HG03565 (cell line): ENCODE measurements around the gene ABCA7.
"Not testable (repeated sequence)": the region's sequence is repeated elsewhere in the genome, so short reads cannot be mapped to it uniquely, and the experiment has no call there.

Experiments
- ATAC-seq: cut with Tn5 transposase; IDR thresholded peaks from one replicate; pipeline ENCODE4 v1.9.1; 2021; ENCODE audit warnings: mild to moderate bottlenecking, moderate library complexity; ENCODE audit not compliant: unreplicated experiment

Gene ABCA7

GRCh38 chr19:1104311-1105007, 64.6 kb downstream of the ABCA7 start:
- peak; percentile 28 for ATAC-seq

- no peak for ATAC-seq
Observed at GRCh38 chr19:1105008-1105872, 65.3 kb downstream of the ABCA7 start.

GRCh38 chr19:1105873-1106840, 66.2 kb downstream of the ABCA7 start:
- ATAC-seq, result no peak

GRCh38 chr19:1106841-1107660, 67.1 kb downstream of the ABCA7 start:
- ATAC-seq, result no peak

GRCh38 chr19:1107661-1108261, 67.9 kb downstream of the ABCA7 start:
- no peak for ATAC-seq

GRCh38 chr19:1108291-1109031, 68.6 kb downstream of the ABCA7 start:
- no peak for ATAC-seq

GRCh38 chr19:1109032-1109551, 69.2 kb downstream of the ABCA7 start:
- ATAC-seq, result no peak

GRCh38 chr19:1109697-1110671, 70.1 kb downstream of the ABCA7 start:
- no peak for ATAC-seq

GRCh38 chr19:1110809-1111640, 71.1 kb downstream of the ABCA7 start:
- ATAC-seq, result no peak

GRCh38 chr19:1111641-1112267, 71.8 kb downstream of the ABCA7 start:
- ATAC-seq, result no peak

GRCh38 chr19:1112268-1113029, 72.5 kb downstream of the ABCA7 start:
- ATAC-seq, result no peak

GRCh38 chr19:1113030-1113985, 73.4 kb downstream of the ABCA7 start:
- ATAC-seq, result no peak

GRCh38 chr19:1113986-1114483, 74.1 kb downstream of the ABCA7 start:
- ATAC-seq, result no peak

- ATAC-seq, result not testable (repeated sequence)
Observed at GRCh38 chr19:1114728-1115127, 74.8 kb downstream of the ABCA7 start.
